Adipose tissue (tissue), 3 donors: ENCODE data around the gene ZNF579. TPM values are rescaled to one million over a fixed set of nuclear protein-coding genes. Genes with fewer than 3 reads are reported as not detected.
A peak's percentile ranks its signal among the peaks of the same experiment; 100 is the strongest.

Experiments used
- H3K27ac ChIP-seq: one replicate; pipeline ENCODE4 v1.5.1; 2013; ENCODE audit warnings: low read depth, low read length
- WGBS, 3 donors: extraction: QIAGEN DNeasy Blood & Tissue Kit; methylation state at CpG; one replicate each; pipeline ENCODE4 v1.1.7; 2013; 5-methylcytosine and 5-hydroxymethylcytosine counted together
- polyA plus RNA-seq, 3 donors: library from polyadenylated mRNA; stranded (reverse); fragments of 200-250 nt; gene quantifications; one replicate each; pipeline ENCODE4 v1.2.3, GENCODE V29; 2013
- donor health status: healthy with polysubstance abuse.
- donor health status: Bipolar disorder and iron deficiency.
- donor health status: healthy.

Gene ZNF579
- polyA plus RNA-seq, result 1 to 10 TPM; 3.7 to 7.8 (median 7.2) TPM

GRCh38 chr19:55580628-55581144 is at the start of gene ZNF579:
ZNF579 (minus strand) TSS chr19:55580848; CDS start chr19:55579639, 1,209 bp downstream.
- H3K27ac ChIP-seq, result no peak within 1 kb of the TSS
- 0 to 2% (median 0%) methylated on average over 12 to 24 of the region's 24 CpGs for WGBS, 3 donors

GRCh38 chr19:55626350-55626749 is 45.7 kb upstream of the ZNF579 start:
- no peak overlapping the region for H3K27ac ChIP-seq
- WGBS, 3 donors, result 86 to 89% (median 88%) methylated on average over 11 of the region's 11 CpGs

- 34 to 51% (median 44%) methylated on average over 11 of the region's 11 CpGs for WGBS, 3 donors
- no peak overlapping the region for H3K27ac ChIP-seq
Measured at GRCh38 chr19:55625004-55625326, 44.3 kb upstream of the ZNF579 start.

- H3K27ac ChIP-seq, result peak within 1 kb of the TSS; percentile 83
- 1% methylated on average over 52 to 56 of the region's 56 CpGs for WGBS, 3 donors
Measured at GRCh38 chr19:55624109-55625003, 43.7 kb upstream of the ZNF579 start, which contains the start of gene ZNF784. ZNF784 (minus strand) TSS chr19:55624566; CDS start chr19:55624561, 5 bp downstream.

- 48 to 68% (median 59%) methylated on average over 7 of the region's 7 CpGs for WGBS, 3 donors
- no peak overlapping the region for H3K27ac ChIP-seq
Measured at GRCh38 chr19:55623561-55623960, 42.9 kb upstream of the ZNF579 start.

GRCh38 chr19:55623130-55623529 is 42.5 kb upstream of the ZNF579 start:
- no peak overlapping the region for H3K27ac ChIP-seq
- WGBS, 3 donors, result 96 to 98% (median 96%) methylated on average over 7 of the region's 7 CpGs

- H3K27ac ChIP-seq, result no peak overlapping the region
- WGBS, 3 donors, result 92 to 96% (median 95%) methylated on average over 38 to 40 of the region's 40 CpGs
Measured at GRCh38 chr19:55622242-55622969, 41.8 kb upstream of the ZNF579 start.

GRCh38 chr19:55621673-55622231 is 41.1 kb upstream of the ZNF579 start:
- WGBS, 3 donors, result 95% methylated on average over 54 to 55 of the region's 55 CpGs
- no peak overlapping the region for H3K27ac ChIP-seq

GRCh38 chr19:55621205-55621672 is 40.6 kb upstream of the ZNF579 start:
- WGBS, 3 donors, result 65 to 85% (median 70%) methylated on average over 9 of the region's 9 CpGs
- no peak overlapping the region for H3K27ac ChIP-seq

- WGBS, 3 donors, result 70 to 90% (median 76%) methylated on average over 12 of the region's 12 CpGs
Measured at GRCh38 chr19:55620410-55621204, 40.0 kb upstream of the ZNF579 start.

GRCh38 chr19:55619286-55619685 is 38.6 kb upstream of the ZNF579 start:
- 47 to 87% (median 62%) methylated on average over 3 of the region's 3 CpGs for WGBS, 3 donors
- H3K27ac ChIP-seq, result no peak overlapping the region

More at GRCh38 chr19:55620410-55621204, 40.0 kb upstream of the ZNF579 start:
- H3K27ac ChIP-seq, result no peak overlapping the region

- no peak overlapping the region for H3K27ac ChIP-seq
- 80 to 90% (median 82%) methylated on average over 7 of the region's 7 CpGs for WGBS, 3 donors
Measured at GRCh38 chr19:55618426-55618825, 37.8 kb upstream of the ZNF579 start.

- no peak overlapping the region for H3K27ac ChIP-seq
- WGBS, 3 donors, result 76 to 90% (median 82%) methylated on average over 8 of the region's 8 CpGs
Measured at GRCh38 chr19:55617426-55617825, 36.8 kb upstream of the ZNF579 start.

- no peak overlapping the region for H3K27ac ChIP-seq
- WGBS, 3 donors, result 96 to 97% (median 97%) methylated on average over 38 of the region's 38 CpGs
Measured at GRCh38 chr19:55616395-55616875, 35.8 kb upstream of the ZNF579 start.

GRCh38 chr19:55615543-55616394 is 35.1 kb upstream of the ZNF579 start:
- no peak overlapping the region for H3K27ac ChIP-seq
- WGBS, 3 donors, result 97% methylated on average over 82 to 88 of the region's 88 CpGs

- 97 to 98% (median 97%) methylated on average over 88 to 98 of the region's 98 CpGs for WGBS, 3 donors
- H3K27ac ChIP-seq, result no peak overlapping the region
Measured at GRCh38 chr19:55614711-55615542, 34.3 kb upstream of the ZNF579 start.
